ENCODE measurements around the gene CMYA5. TPM values are rescaled to one million over a fixed set of nuclear protein-coding genes. Genes with fewer than 3 reads are reported as not detected.
"Not testable (repeated sequence)": the region's sequence is repeated elsewhere in the genome, so short reads cannot be mapped to it uniquely, and the experiment has no call there.

The CMYA5 gene
- total RNA-seq, 1 experiment from 2014 or later: 0.15 TPM

DNA sequence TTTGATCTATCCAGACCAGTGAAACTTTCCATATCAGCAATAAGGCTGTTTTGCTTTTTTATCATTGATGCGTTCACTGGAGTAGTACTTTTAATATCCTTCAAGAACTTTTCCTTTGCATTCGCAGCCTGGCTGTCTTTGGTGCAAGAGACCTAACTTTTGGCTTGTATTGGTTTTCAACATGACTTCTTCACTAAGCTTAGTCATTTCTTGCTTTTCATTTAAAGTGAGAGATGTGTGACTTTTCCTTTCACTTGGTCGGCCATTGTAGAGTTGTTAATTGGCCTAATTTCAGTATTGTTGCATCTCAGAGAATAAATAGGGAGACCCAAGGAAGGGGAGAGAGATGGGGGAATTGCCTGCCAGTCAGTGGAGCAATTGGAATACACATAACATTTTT, 26.4 kb upstream of the CMYA5 start:
- H3K36me3 ChIP-seq (ENCODE audit: low read depth, low read length): peaks cover 11% of the 10 kb centered on the region; the same call in 1 of the 2 replicates
- CTCF ChIA-PET: no interaction called here
- no peaks in the 10 kb centered on the region for H4K20me1 ChIP-seq (ENCODE audit: low read length)
- H3K4me3 ChIP-seq (ENCODE audit: low read length): no peak overlapping the region
- H3K4me1 ChIP-seq (ENCODE audit: insufficient read depth, low read length): no peaks in the 10 kb centered on the region
- ATAC-seq: no peak
- no peaks in the 10 kb centered on the region for H3F3A ChIP-seq (ENCODE audit: low read length, unreplicated experiment)
- POLR2A ChIA-PET (ENCODE audit: unreplicated experiment): no interaction called here
- no peak overlapping the region for H3K9ac ChIP-seq (ENCODE audit: low read length)
- no peaks in the 10 kb centered on the region for H3K27me3 ChIP-seq (ENCODE audit: low read length)
- H2AFZ ChIP-seq (ENCODE audit: low read length): no peak overlapping the region
- no peak overlapping the region for H3K4me2 ChIP-seq (ENCODE audit: low read length)
- no peaks in the 10 kb centered on the region for H3K79me2 ChIP-seq (ENCODE audit: low read length)
- no peak for DNase-seq
- TF ChIP-seq EZH2 (IDR thresholded peaks at IDR 0.05; ENCODE audit: low read length, unreplicated experiment): no peak
- TF ChIP-seq, protein P1, sequence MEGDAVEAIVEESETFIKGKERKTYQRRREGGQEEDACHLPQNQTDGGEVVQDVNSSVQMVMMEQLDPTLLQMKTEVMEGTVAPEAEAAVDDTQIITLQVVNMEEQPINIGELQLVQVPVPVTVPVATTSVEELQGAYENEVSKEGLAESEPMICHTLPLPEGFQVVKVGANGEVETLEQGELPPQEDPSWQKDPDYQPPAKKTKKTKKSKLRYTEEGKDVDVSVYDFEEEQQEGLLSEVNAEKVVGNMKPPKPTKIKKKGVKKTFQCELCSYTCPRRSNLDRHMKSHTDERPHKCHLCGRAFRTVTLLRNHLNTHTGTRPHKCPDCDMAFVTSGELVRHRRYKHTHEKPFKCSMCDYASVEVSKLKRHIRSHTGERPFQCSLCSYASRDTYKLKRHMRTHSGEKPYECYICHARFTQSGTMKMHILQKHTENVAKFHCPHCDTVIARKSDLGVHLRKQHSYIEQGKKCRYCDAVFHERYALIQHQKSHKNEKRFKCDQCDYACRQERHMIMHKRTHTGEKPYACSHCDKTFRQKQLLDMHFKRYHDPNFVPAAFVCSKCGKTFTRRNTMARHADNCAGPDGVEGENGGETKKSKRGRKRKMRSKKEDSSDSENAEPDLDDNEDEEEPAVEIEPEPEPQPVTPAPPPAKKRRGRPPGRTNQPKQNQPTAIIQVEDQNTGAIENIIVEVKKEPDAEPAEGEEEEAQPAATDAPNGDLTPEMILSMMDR (conservative IDR thresholded peaks at IDR 0.05; ENCODE audit: low read depth, low read length): no peak
- no peak for TF ChIP-seq EZH2phosphoT487 (IDR thresholded peaks at IDR 0.05; ENCODE audit: borderline replicate concordance, low read length)
- no peaks in the 10 kb centered on the region for H3K9me2 ChIP-seq (replicated peaks; ENCODE audit: low read length)
- intact Hi-C loops (cut with micrococcal nuclease): no loop called here
- no peak overlapping the region for H3K27ac ChIP-seq (ENCODE audit: low read length)
- BruUV-seq (replicated peaks): no TSS peak
- H3K9me3 ChIP-seq (ENCODE audit: low read length): no peaks in the 10 kb centered on the region

DNA sequence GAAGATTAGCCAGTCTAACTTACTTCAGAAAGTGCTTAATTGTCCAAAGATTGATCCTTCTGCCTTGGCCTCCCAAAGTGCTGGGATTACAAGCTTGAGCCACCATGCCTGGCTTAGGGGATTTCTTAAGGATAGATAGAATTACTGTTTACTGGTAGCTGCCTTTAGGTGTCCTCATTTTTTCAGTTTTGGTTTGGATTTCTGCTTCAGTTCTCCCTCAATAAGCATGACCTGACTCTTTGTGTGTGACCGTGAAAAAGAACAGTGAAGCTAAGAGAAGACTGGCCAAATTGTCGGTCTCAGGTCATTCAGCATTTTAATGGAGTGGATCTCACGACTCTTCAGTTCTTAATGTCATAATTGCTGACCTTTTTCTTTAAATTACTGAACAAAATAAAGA, 22.9 kb upstream of the CMYA5 start:
- no peak overlapping the region for H3K27ac ChIP-seq (ENCODE audit: low read length)
- H3K79me2 ChIP-seq (ENCODE audit: low read length): no peaks in the 10 kb centered on the region
- no peak for ATAC-seq
- no peak overlapping the region for H3K4me3 ChIP-seq (ENCODE audit: low read length)
- H3K9ac ChIP-seq (ENCODE audit: low read length): no peak overlapping the region
- no peak for TF ChIP-seq EZH2phosphoT487 (IDR thresholded peaks at IDR 0.05; ENCODE audit: borderline replicate concordance, low read length)
- TF ChIP-seq EZH2 (IDR thresholded peaks at IDR 0.05; ENCODE audit: low read length, unreplicated experiment): no peak
- TF ChIP-seq, protein P1 (conservative IDR thresholded peaks at IDR 0.05; ENCODE audit: low read depth, low read length): no peak
- no peak overlapping the region for H3K4me2 ChIP-seq (ENCODE audit: low read length)
- no peaks in the 10 kb centered on the region for H3K9me2 ChIP-seq (replicated peaks; ENCODE audit: low read length)
- H2AFZ ChIP-seq (ENCODE audit: low read length): no peak overlapping the region
- POLR2A ChIA-PET (ENCODE audit: unreplicated experiment): interaction anchor here (0.5 kb wide), 1 partner anchor 67 kb away, joined by 3 read pairs; no protein-coding TSS in a partner anchor
- H3K36me3 ChIP-seq (ENCODE audit: low read depth, low read length): peaks cover 4% of the 10 kb centered on the region; the same call in 1 of the 2 replicates
- intact Hi-C loops (cut with micrococcal nuclease): no loop called here
- no TSS peak for BruUV-seq (replicated peaks)
- no peaks in the 10 kb centered on the region for H3F3A ChIP-seq (ENCODE audit: low read length, unreplicated experiment)
- no peaks in the 10 kb centered on the region for H3K27me3 ChIP-seq (ENCODE audit: low read length)
- no peaks in the 10 kb centered on the region for H4K20me1 ChIP-seq (ENCODE audit: low read length)
- no peaks in the 10 kb centered on the region for H3K4me1 ChIP-seq (ENCODE audit: insufficient read depth, low read length)
- CTCF ChIA-PET: no interaction called here
- no peaks in the 10 kb centered on the region for H3K9me3 ChIP-seq (ENCODE audit: low read length)
- no peak for DNase-seq

DNA sequence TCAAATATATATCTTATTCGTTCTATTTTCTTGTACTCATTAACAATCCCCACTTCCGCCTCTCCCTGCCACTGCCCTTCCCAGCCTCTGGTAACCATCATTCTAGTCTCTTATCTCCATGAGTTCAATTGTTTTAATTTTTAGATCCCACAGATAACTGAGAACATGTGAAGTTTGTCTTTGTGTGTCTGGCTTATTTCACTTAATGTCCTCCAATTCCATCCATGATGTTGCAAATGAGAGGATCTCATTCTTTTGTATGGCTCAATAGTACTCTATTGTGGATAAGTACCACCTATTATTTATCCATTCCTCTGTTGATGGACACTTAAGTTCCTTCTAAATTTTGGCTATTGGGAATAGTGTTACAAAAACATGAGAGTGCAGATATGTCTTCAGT, 17.2 kb upstream of the CMYA5 start:
- Histone ChIP-seq H3K27ac (ENCODE audit: low read length) (no peak overlapping the region), H3K4me2 (ENCODE audit: low read length) (no peak overlapping the region), H3K9me3 (ENCODE audit: low read length) (no peaks in the 10 kb centered on the region), H2AFZ (ENCODE audit: low read length) (no peak overlapping the region), H3K4me3 (ENCODE audit: low read length) (no peak overlapping the region), H3F3A (ENCODE audit: low read length, unreplicated experiment) (no peaks in the 10 kb centered on the region), H3K4me1 (ENCODE audit: insufficient read depth, low read length) (no peaks in the 10 kb centered on the region), H3K9me2 (replicated peaks; ENCODE audit: low read length) (no peaks in the 10 kb centered on the region), H3K27me3 (ENCODE audit: low read length) (no peaks in the 10 kb centered on the region), H4K20me1 (ENCODE audit: low read length) (no peaks in the 10 kb centered on the region), H3K9ac (ENCODE audit: low read length) (no peak overlapping the region), H3K36me3 (ENCODE audit: low read depth, low read length) (no peaks in the 10 kb centered on the region; the same call in 1 of the 2 replicates), H3K79me2 (ENCODE audit: low read length) (no peaks in the 10 kb centered on the region)
- TF ChIP-seq EZH2 (IDR thresholded peaks at IDR 0.05; ENCODE audit: low read length, unreplicated experiment): no peak
- no TSS peak for BruUV-seq (replicated peaks)
- POLR2A ChIA-PET (ENCODE audit: unreplicated experiment): no interaction called here
- CTCF ChIA-PET: no interaction called here
- ATAC-seq: no peak
- intact Hi-C loops (cut with micrococcal nuclease): no loop called here
- no peak for DNase-seq

DNA sequence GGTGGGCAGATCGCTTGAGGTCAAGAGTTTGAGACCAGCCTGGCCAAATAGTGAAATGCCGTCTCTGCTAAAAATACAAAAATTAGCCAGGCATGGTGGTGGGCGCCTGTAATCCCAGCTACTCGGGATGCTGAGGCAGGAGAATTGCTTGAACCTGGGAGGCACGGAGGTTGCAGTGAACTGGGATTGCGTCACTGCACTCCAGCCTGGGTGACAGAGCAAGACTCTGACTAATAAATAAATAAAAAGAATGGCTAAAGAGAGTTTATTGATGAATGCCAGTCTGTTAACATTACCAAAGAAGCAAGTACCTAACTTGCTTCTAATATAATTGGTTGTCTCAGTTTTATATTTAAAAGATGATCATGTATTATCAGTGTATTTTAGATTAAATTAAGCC, 13.3 kb upstream of the CMYA5 start:
- H3F3A ChIP-seq (ENCODE audit: low read length, unreplicated experiment); H3K79me2 ChIP-seq (ENCODE audit: low read length); H3K36me3 ChIP-seq (ENCODE audit: low read depth, low read length); intact Hi-C loops (cut with micrococcal nuclease); CTCF ChIA-PET; H4K20me1 ChIP-seq (ENCODE audit: low read length); POLR2A ChIA-PET (ENCODE audit: unreplicated experiment); H3K4me1 ChIP-seq (ENCODE audit: insufficient read depth, low read length); BruUV-seq (replicated peaks); H3K27ac ChIP-seq (ENCODE audit: low read length); H3K9me3 ChIP-seq (ENCODE audit: low read length); DNase-seq; H3K9ac ChIP-seq (ENCODE audit: low read length); H3K9me2 ChIP-seq (replicated peaks; ENCODE audit: low read length); H2AFZ ChIP-seq (ENCODE audit: low read length); H3K4me2 ChIP-seq (ENCODE audit: low read length); H3K27me3 ChIP-seq (ENCODE audit: low read length); H3K4me3 ChIP-seq (ENCODE audit: low read length); ATAC-seq: not testable (repeated sequence)

DNA sequence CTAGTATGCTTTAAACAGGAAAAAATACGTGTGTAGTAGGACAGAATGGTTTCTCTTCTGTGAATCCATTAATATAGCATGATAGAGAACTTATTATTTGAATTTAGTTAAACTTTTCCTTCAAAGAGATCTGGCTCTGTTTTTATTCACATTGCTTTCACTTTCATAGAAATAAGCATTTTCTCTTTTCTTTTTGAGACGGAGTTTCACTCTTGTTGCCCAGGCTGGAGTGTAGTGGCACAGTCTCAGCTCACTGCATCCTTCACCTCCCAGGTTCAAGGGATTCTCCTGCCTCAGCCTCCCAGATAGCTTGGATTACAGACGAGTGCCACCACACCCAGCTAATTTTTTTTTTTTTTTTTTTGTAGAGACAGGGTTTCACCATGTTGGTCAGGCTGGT, 7.5 kb upstream of the CMYA5 start:
- H3K9me2 ChIP-seq (replicated peaks; ENCODE audit: low read length); H3K36me3 ChIP-seq (ENCODE audit: low read depth, low read length); H2AFZ ChIP-seq (ENCODE audit: low read length); H3K4me3 ChIP-seq (ENCODE audit: low read length); H3K4me1 ChIP-seq (ENCODE audit: insufficient read depth, low read length); H3K4me2 ChIP-seq (ENCODE audit: low read length); H4K20me1 ChIP-seq (ENCODE audit: low read length); H3K27ac ChIP-seq (ENCODE audit: low read length); H3K79me2 ChIP-seq (ENCODE audit: low read length); intact Hi-C loops (cut with micrococcal nuclease); ATAC-seq; DNase-seq; H3K9ac ChIP-seq (ENCODE audit: low read length); BruUV-seq (replicated peaks); POLR2A ChIA-PET (ENCODE audit: unreplicated experiment); CTCF ChIA-PET; H3K27me3 ChIP-seq (ENCODE audit: low read length); H3K9me3 ChIP-seq (ENCODE audit: low read length); H3F3A ChIP-seq (ENCODE audit: low read length, unreplicated experiment): not testable (repeated sequence)
